Colon (tissue), 2 donors: ENCODE measurements around the gene RFWD3.
"Not testable (repeated sequence)": the region's sequence is repeated elsewhere in the genome, so short reads cannot be mapped to it uniquely, and the experiment has no call there.

Source experiments
- FAIRE-seq: peaks from 2 replicates; lab custom pipeline; 2012; peaks lifted over from hg19 to GRCh38; lab: Jason Lieb, UNC
- donor health status: control.
- donor health status: control.

Gene RFWD3

GRCh38 chr16:74661064-74661463 is 5.6 kb downstream of the RFWD3 start:
- no peak for FAIRE-seq

DNA sequence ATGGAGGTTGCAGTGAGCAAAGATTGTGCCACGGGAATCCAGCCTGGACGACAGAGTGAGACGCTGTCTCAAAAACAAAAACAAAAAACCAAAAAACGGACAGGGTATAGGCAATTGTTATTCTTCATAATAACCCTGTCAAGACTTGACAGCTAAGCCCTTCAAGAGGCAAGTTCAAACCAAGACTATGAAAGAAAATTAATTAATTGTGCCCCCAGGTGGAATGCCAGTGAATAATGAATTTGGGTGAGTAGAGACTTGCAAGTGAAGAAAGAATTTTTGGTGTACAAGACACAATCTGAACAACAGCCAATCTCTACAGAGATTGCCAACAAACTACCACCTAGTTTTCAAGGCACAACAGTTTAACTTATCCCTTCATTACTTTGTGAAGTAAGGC is 6.3 kb downstream of the RFWD3 start:
- no peak for FAIRE-seq

GRCh38 chr16:74659041-74659440 is 7.6 kb downstream of the RFWD3 start:
- no peak for FAIRE-seq

DNA sequence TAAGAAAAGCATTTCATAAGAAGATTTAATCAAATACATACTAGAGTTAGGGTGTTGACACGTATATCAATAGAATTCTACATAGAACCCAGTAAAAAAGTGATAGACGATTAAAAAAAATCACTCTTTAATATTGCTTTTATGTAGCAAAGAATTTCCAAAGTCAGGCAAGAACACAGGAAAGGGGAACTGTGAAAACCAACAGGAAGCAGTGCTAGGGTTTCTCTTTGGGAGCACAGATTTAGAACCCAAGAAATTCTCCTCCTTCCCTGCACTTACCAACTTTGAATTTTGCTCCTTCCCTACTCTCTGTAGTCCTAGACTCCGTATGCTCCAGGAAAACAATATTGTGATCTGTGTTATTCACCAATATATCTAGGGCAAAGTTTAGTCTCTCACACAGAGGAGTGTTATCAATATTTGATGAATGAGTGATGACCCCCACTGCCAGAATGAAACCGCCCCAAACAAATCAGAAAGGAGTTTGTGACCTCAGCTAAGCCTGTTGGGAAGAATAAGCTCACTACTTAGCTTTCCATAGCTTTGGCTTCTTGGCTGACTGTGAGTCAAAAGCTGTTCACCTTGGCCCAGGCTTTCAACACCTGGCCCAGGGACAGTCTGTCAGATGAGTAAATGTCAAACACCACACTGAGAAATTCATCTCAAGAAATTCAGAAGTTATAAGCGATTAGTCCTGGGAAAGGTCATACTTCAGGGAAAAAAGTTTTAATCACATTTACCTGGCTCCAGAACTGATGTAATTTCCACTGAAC is 8.6 kb downstream of the RFWD3 start:
- FAIRE-seq, result no peak

DNA sequence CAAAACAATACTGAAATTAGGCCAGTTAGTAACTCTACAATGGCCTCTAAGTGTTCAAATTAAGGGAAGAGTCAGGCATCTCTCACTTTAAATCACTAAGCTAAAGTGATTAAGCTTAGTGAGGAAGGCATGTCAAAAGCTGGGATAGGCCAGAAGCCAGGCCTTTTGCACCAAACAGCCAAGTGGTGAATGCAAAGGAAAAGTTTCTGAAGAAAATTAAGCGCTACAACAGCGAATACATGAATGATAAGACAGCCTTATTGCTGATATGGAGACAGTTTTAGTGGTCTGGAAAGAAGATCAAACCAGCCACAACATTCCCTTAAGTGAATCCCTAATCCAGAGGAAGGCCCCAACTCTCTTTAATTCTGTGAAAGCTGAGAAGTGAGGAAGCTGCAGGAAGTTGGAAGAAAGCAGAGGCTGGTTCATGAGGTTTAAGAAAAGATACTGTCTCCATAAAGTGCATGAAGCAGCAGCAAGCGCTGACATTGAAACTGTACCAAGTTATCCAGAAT is 12.1 kb downstream of the RFWD3 start:
- FAIRE-seq, result no peak

DNA sequence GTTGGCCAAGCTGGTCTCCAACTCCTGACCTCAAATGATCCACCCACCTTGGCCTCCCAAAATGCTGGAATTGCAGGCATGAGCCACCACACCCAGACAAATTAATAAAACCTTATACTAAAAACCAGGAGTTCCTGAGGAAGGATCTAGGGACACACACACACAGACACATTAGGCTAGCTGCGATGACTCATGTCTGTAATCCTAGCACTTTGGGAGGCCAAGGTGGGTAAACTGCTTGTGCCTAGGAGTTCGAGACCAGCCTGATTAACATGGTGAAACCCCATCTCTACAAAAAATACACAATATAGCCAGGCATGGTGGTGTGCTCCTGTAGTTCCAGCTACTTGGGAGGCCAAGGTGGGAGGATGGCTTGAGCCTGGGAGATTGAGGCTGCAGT is 13.8 kb downstream of the RFWD3 start:
- not testable (repeated sequence) for FAIRE-seq

GRCh38 chr16:74652249-74652648 is 14.4 kb downstream of the RFWD3 start:
- FAIRE-seq, result no peak

GRCh38 chr16:74651841-74652240 is 14.8 kb downstream of the RFWD3 start:
- no peak for FAIRE-seq

GRCh38 chr16:74650966-74651567 is 15.6 kb downstream of the RFWD3 start:
- no peak for FAIRE-seq

DNA sequence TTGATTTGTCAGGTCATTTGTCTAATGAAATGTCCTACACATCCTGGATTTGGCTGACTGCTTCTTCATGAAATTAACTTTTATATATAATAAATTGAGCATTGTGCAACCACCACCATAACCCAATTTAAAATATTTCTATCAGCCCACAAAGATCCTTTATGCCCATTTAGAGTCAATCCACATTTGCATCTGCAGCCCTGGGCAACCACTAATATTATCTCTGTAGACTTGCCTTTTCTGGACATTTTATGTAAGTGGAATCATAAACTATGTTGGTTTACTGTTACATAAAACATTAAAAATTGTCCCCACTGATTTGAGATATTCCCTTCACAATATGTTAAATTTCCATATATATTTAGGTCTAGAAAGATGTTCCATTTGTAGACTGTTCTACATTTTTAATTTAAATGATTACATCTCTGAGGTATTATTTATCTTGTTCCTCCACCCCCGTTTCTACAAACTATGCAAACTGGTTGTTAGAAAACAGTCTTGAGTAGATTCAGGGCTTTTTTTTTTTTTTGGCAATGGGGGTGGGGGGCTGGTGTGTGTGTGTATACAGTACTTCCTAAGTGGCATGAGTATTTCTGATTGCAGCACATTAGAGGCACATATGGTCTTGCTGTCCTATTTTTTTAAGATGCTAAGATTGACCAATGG is 16.7 kb downstream of the RFWD3 start:
- no peak for FAIRE-seq

GRCh38 chr16:74641969-74642368 is 24.7 kb downstream of the RFWD3 start:
- FAIRE-seq, result no peak

DNA sequence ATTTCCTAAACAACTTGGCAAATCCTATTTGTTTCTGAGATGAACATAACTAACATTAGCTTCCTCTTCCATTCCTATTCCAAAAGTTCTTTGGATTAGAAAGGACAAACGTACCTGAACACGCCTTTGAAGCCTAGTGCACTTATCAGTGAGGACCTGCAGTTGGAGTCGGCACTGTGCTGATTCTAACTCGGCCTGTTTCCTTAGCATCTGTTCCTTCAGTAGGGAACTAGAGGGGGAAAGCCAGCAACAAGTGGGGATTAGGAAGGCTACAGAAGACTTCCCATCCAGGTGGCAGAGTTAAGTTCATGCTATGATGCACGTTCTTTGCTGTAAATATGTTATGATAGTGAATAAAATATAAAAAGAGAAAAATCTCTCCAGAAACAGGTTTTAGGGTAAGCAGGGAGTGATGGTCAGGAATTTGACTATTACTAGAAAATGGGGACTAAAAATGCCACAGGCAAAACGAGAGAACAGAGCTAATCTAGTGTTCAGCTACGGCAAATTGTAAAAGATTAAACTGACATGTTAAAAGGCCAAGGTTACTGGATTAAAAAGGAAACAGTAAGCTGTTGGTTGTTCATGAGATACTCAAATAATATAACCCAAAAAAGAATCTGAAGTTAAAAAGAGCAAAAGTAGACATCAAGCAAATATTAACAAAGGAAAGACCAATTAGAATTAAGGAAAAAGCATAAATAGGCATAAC is 28.8 kb downstream of the RFWD3 start:
- FAIRE-seq, result no peak

GRCh38 chr16:74635303-74635702 is 31.4 kb downstream of the RFWD3 start:
- FAIRE-seq, result no peak

DNA sequence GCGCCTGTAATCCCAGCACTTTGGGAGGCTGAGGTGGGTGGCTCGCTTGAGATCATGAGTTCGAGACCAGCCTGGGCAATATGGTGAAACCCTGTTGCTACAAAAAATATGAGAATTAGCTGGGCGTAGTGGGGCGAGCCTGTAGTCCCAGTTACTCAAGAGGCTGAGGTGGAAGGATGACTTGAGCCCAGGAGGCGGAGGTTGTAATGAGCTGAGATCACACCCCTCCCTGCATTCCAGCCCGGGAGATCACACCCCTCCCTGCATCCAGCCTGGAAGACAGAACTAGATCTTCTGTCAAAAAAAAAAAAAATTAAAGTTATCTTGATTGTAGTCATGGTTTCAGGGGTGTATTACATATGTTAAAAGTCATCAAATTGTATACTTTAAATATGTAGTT is 33.0 kb downstream of the RFWD3 start:
- no peak for FAIRE-seq

GRCh38 chr16:74627506-74628220 is 39.0 kb downstream of the RFWD3 start:
- FAIRE-seq, result no peak

DNA sequence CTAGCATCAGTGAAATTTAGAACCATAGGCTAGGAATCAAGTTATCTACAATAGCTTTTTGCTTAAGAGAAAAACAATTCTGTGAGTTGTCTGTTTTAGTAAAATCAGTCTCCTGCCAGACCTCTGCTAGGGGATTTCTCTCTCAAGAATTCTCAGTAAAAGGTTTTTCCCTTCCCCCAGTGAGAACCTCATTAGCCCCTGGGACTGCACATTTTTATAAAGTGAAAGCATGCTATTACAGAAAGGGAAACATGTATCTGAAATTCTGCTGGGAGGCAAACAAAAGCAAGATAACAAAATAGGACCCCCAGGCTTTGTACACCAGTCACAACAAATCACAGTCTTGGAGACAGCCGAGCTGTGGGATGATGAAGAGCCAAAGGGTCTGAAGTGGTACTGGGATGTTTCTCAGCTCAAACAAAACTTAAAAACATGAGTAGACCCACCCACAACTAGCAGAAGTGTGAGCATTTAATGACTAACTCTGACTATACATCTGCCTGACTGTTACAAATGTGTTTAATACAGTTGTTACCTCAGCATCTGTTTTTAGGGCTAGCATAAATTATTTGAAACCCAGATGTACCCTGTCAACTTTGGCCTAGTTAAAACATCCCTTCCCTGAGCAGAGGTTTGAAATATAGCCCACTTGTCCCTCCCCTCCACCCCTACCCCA is 39.8 kb downstream of the RFWD3 start:
- FAIRE-seq, result no peak

GRCh38 chr16:74625500-74626350 is 41.0 kb downstream of the RFWD3 start:
- no peak for FAIRE-seq

GRCh38 chr16:74623839-74624235 is 42.8 kb downstream of the RFWD3 start:
- no peak for FAIRE-seq

DNA sequence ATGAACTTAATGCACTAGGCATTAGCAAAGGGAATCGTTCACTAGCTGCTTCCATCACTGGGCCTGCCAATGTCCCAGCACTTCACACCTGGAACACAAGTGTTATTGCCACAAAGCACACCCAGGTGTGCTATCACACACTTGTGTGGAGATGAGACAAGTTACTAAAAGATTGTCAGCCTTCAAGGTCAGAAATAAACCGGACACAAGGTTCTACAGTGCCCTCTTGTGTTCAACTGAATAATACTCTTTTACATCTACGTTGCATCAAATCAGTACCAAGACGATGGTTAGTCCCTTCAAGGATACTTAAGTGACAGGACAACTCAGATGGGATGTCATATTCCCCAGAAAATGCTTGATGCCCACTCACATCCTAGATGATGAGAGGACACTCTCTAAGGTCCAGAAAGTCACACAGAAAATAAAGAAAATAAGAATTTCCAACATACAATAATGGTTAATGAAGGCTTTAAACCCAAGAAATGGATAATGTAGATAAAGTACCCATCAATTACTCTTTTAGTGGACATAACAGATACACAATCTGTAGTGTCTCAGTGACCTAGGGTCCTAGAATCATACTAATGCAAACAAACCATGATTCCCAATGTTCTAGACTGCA is 43.4 kb downstream of the RFWD3 start:
- no peak for FAIRE-seq

DNA sequence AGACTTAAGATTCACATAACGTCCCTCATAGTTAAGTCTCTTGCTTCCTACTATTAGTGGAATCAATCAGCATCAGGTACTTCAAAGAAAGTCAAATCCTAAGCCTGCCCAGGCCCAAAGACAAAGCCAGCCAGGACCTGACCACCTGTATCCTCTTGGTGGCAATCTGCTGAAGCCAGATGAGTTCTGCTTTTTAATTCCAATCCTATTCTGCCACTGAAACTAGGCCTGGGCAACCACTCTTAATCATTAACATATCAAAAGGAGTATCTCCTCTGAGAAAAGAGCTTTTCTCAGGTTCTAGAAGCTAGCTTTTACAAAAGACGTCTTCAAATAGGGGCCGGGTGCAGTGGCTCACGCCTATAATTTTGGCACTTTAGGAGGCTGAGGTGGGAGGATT is 44.7 kb downstream of the RFWD3 start:
- no peak for FAIRE-seq
